NCI-H1417 treated with DMSO at 0.1 percent for 48 hours (cell line): ENCODE measurements around the gene TNFSF11.
"Not testable (repeated sequence)": the region's sequence is repeated elsewhere in the genome, so short reads cannot be mapped to it uniquely, and the experiment has no call there.

Source experiments
- DNase-seq: peaks from one replicate; lab custom pipeline; 2025; lab: John Stamatoyannopoulos, UW

Gene TNFSF11

DNA sequence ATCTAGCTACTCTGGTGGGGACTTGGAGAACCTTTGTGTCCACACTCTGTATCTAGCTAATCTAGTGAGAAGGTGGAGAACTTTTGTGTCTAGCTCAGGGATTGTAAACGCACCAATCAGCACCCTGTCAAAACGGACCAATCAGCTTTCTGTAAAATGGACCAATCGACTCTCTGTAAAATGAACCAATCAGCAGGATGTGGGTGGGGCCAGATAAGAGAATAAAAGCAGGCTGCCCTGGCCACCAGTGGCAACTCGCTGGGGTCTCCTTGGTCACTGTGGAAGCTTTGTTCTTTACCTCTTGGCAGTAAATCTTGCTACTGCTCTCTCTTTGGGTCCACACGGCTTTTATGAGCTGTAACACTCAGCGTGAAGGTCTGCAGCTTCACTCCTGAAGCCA lies 13.6 kb upstream of the TNFSF11 start:
- not testable (repeated sequence) for DNase-seq

GRCh38 chr13:42561752-42562467 lies 12.0 kb upstream of the TNFSF11 start:
- DNase-seq = no peak

GRCh38 chr13:42567906-42568305 lies 6.0 kb upstream of the TNFSF11 start:
- DNase-seq = no peak

DNA sequence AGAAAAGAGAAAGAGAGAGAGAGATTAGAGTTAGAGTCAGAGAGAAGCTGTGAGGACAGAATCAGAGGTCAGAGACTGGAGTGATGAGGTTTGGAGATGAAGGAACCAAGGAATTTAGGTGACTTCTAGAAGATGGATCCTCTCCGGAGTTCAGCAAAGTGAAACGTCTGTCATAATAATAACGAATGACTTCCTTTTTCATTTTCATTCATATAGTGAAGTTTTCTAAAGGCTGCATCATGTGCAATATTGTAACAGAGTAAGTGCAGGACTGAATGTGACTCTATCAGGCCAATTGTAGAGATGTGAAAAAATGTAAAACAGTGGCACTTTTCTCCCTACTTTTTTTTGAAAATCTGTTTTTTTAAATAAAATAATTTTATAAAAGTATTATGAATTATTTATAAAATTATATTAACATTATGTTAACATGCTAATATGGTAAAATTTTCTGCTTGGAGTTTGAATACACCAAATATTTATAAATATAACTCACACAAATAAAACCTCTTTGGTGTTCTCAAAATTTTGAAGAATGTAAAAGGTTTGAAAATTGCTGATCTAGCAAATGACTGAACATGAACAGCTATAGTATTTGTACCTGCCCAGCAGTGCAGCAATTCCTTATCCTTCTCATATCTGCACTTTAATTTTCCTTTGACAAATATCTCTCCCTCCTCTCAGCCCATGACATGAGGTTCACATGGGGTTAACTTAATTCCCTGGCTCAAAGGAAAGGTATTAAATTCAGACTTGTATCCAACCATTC lies 4.2 kb upstream of the TNFSF11 start:
- DNase-seq = no peak

DNA sequence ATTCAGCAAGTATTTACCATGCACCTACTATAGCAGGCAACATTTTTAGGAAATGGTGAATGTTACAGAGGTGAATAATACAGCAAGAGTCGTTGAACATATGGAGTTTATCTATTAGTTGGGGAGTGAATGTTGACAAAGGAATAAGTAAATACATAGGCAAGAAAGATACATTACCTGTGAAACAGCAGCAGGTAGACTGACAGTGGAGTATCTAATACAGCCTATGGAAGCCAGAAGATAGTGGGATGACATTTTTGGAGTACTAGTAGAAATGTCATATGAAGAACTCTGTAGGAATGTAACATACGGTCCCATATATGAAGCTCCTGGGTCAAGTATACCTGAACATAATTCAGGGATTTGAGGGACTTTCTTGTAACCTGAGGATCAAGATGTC lies 2.1 kb upstream of the TNFSF11 start:
- DNase-seq = no peak

DNA sequence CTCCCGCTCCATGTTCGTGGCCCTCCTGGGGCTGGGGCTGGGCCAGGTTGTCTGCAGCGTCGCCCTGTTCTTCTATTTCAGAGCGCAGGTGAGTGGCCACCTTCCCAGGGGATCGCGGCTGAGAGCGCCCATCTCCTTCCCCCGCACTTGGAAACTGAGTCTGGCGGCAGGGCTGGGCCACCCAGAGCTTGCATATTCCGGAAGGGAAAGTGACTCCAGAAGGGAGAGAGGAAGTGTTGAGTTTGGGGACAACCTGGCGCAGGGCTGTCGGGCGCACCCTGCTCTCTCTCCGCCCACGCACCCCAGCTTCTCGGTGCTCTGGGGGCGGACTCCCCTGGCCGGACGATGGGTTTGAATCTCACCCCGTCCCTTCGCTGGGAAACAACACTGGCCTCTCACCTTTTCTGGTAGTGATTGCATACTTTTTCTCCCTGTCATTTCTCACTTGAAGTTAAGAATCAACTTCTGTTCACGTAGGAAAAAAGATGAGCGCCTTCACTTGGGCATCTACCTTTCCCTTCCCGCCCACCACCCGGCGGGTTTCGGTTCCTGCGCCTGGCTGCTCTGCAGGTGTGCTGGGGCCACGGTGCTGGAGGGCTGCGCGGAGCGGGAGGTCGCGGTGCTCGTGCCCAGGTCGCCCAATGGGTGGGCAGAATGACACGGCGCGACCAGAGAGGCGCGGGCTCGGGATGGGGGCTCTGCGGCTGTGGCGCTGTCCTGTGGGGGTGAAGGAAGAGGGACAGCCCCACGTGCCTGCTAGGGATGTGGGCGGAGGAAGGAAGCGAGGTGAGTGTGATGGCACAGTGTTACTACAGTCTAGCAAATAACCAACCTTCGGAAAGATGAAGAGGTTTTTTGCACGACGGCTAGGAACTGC lies 721 bp downstream of the TNFSF11 start:
- DNase-seq = no peak

- no peak for DNase-seq
Measured at GRCh38 chr13:42575938-42576337, 2.0 kb downstream of the TNFSF11 start.

GRCh38 chr13:42577538-42577937 lies 3.6 kb downstream of the TNFSF11 start:
- no peak for DNase-seq

DNA sequence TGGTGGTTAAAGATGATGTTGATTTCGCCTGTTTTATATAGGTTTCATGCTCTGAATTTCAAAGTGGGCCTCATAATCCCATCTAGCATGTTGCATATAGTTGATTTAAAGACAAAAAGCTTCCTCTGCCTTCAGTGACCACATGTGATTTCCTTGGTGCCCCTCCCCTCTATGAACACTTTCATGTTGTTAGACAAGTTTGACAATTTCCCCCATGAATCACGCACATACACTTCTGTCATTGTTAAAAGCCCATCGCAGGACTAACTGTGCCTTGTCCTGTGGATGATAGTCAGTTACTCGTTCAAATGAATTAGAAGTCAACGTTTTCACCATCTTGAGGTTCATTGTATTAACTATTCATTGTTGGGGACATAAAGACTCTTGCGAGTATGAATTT lies 6.7 kb downstream of the TNFSF11 start:
- no peak for DNase-seq

DNA sequence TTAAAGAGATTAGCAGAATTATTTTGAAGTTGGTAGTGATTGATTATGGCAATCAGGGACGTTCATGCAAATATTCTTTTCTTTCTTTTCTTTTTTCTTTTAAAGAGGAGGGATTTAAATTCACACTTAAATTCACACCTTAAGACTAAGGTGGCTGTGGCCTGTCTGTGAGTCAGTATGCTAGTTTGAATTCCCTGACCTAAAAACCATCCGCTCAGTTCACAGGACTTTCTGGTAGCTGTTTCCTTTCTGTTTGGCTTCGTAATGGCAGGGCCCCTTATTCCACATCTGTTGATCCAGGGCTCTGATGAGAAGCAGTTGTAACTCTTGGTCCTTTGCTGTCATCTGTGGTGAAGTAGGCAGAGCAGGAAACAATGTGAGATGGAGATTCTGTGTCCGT lies 7.5 kb downstream of the TNFSF11 start:
- DNase-seq = no peak

- DNase-seq = no peak
Measured at GRCh38 chr13:42591602-42592001, 17.6 kb downstream of the TNFSF11 start.

GRCh38 chr13:42592915-42593900 lies 19.3 kb downstream of the TNFSF11 start:
- no peak for DNase-seq

- DNase-seq = no peak
Measured at GRCh38 chr13:42594481-42595252, 20.7 kb downstream of the TNFSF11 start.

- no peak for DNase-seq
Measured at GRCh38 chr13:42595253-42595571, 21.3 kb downstream of the TNFSF11 start.

- no peak for DNase-seq
Measured at GRCh38 chr13:42597505-42597904, 23.6 kb downstream of the TNFSF11 start.

- DNase-seq = no peak
Measured at GRCh38 chr13:42600943-42601342, 27.0 kb downstream of the TNFSF11 start.

DNA sequence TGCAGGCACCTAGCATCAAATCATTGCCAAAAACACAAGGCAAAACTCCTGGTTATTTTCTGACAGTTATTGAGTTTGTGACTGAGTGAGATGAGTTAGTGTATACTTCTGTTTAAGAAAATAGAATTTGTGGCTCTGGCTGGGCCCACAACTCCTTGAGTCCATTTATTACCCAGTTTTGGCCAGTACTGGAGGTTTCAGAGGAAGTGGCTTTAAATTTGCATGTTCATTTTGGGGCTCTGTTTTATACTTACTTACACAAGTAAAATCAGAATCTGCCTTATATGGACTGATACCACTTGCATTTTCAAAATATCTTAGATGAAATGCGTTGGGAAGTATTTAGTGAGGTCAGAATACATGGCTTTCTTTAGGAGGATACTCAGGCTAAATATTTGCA lies 29.0 kb downstream of the TNFSF11 start:
- DNase-seq = no peak

GRCh38 chr13:42603571-42603970 lies 29.6 kb downstream of the TNFSF11 start:
- DNase-seq = no peak

- no peak for DNase-seq
Measured at GRCh38 chr13:42607546-42607945, 33.6 kb downstream of the TNFSF11 start.

- no peak for DNase-seq
Measured at GRCh38 chr13:42610649-42611048, 36.7 kb downstream of the TNFSF11 start.
